Breast epithelium (tissue), 3 donors: Measurements from ENCODE around the gene HIVEP3.

Experiments used
- POLR2AphosphoS5 ChIP-seq, 3 donors: sonication (generic); formaldehyde crosslinking; IDR thresholded peaks; one replicate each; pipeline ENCODE4 v1.6.1; 2017; ENCODE audit warnings: antibody characterized with exemption in 3 of 3
- TF ChIP-seq, protein P1 (sequence below), 3 donors: fragments of 450-650 bp; IDR thresholded peaks; one replicate each; pipeline ENCODE4 v1.5.1; 2016 to 2017; ENCODE audit warnings: antibody characterized with exemption in 3 of 3, mild to moderate bottlenecking in 3 of 3, moderate library complexity in 3 of 3

- TF ChIP-seq, protein P1, sequence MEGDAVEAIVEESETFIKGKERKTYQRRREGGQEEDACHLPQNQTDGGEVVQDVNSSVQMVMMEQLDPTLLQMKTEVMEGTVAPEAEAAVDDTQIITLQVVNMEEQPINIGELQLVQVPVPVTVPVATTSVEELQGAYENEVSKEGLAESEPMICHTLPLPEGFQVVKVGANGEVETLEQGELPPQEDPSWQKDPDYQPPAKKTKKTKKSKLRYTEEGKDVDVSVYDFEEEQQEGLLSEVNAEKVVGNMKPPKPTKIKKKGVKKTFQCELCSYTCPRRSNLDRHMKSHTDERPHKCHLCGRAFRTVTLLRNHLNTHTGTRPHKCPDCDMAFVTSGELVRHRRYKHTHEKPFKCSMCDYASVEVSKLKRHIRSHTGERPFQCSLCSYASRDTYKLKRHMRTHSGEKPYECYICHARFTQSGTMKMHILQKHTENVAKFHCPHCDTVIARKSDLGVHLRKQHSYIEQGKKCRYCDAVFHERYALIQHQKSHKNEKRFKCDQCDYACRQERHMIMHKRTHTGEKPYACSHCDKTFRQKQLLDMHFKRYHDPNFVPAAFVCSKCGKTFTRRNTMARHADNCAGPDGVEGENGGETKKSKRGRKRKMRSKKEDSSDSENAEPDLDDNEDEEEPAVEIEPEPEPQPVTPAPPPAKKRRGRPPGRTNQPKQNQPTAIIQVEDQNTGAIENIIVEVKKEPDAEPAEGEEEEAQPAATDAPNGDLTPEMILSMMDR (IDR thresholded peaks at IDR 0.05): no peak
- TF ChIP-seq POLR2AphosphoS5 (IDR thresholded peaks at IDR 0.05): no peak
These were observed 12.9 kb upstream of the HIVEP3 start for GRCh38 chr1:41931578-41931977.
